NB4 (cell line): ENCODE results near the gene TLK1.

ENCODE experiments used
- CTCF ChIP-seq: IDR thresholded peaks from one replicate; pipeline ENCODE4 v1.5.1; 2012; ENCODE audit warnings: low read depth, low read length
- POLR2A ChIP-seq: IDR thresholded peaks from 2 replicates; pipeline ENCODE4 v1.6.1; 2011; ENCODE audit warnings: mild to moderate bottlenecking; ENCODE audit not compliant: insufficient read length; ENCODE audit errors: extremely low read depth

- TF ChIP-seq POLR2A = no peak
- no peak for TF ChIP-seq CTCF
Observed at GRCh38 chr2:171066110-171066509, 94.6 kb downstream of the TLK1 start.
